B cell (primary cell): ENCODE data around the gene SERPINF2. TPM values are rescaled to one million over a fixed set of nuclear protein-coding genes. Genes with fewer than 3 reads are reported as not detected.
A peak's percentile ranks its signal among the peaks of the same experiment; 100 is the strongest.

Experiments
- ATAC-seq: fragments of 200-7000 bp; cut with Tn5 transposase; one replicate; pipeline ENCODE4 v1.10.0; 2021; ENCODE audit warnings: low read depth, mild to moderate bottlenecking, moderate number of reproducible peaks, moderate library complexity
- CTCF ChIA-PET: fragments of 350-600 bp; sonication (Branson Sonifier 250); formaldehyde crosslinking; loops from one replicate; lab custom pipeline; 2021; ENCODE audit warnings: antibody characterized with exemption, inconsistent platforms; lab: Charles Lee
- POLR2A ChIA-PET: fragments of 350-600 bp; sonication (Branson Sonifier 250); formaldehyde crosslinking; loops from one replicate; lab custom pipeline; 2021; ENCODE audit warnings: antibody characterized with exemption; lab: Charles Lee
- DNase-seq: peaks from one replicate; pipeline ENCODE4 v3.0.0; 2013
- H2AFZ ChIP-seq: 2 replicates; pipeline ENCODE4 v1.6.1; 2012; ENCODE audit warnings: mild to moderate bottlenecking, low read depth, low read length; ENCODE audit not compliant: insufficient read depth, poor library complexity, severe bottlenecking
- H3K27ac ChIP-seq, 2 donors: 1 replicate in 1 of 2; 2 replicates in 1 of 2; pipeline ENCODE4 v1.5.1; 2012 to 2013; ENCODE audit warnings: low read length in 2 of 2, mild to moderate bottlenecking in 2 of 2, moderate library complexity in 1 of 2
- H3K27me3 ChIP-seq, 4 experiments: fragments of 200-600 bp in 1 of 4; sonication (generic) in 1 of 4; replicated peaks in 1 of 4; 1 replicate in 2 of 4; 2 replicates in 2 of 4; pipeline versions ENCODE4 v1.6.1 to v1.7.0; 2013 to 2016; ENCODE audit warnings: low read length in 3 of 4, mild to moderate bottlenecking in 2 of 4, mixed read lengths in 1 of 4, moderate library complexity in 1 of 4; ENCODE audit not compliant: insufficient read depth in 4 of 4, control insufficient read depth in 3 of 4; ENCODE audit errors: control extremely low read depth in 1 of 4
- H3K36me3 ChIP-seq, 2 experiments: replicated peaks in 1 of 2; 1 replicate in 1 of 2; 2 replicates in 1 of 2; pipeline versions ENCODE4 v1.6.1 to v1.7.1; 2013; ENCODE audit warnings: low read length in 1 of 2; ENCODE audit not compliant: insufficient read depth in 2 of 2, control insufficient read depth in 1 of 2; ENCODE audit errors: control extremely low read depth in 1 of 2, extremely low read depth in 1 of 2
- H3K4me1 ChIP-seq, 2 donors: fragments of 200-600 bp in 1 of 2; sonication (generic) in 1 of 2; 1 replicate in 1 of 2; 2 replicates in 1 of 2; pipeline versions ENCODE4 v1.5.1 to v1.6.1; 2013 to 2017; ENCODE audit warnings: low read length in 2 of 2; ENCODE audit not compliant: control insufficient read depth in 2 of 2, insufficient read depth in 2 of 2
- H3K4me2 ChIP-seq: replicated peaks from 2 replicates; pipeline ENCODE3; 2012; ENCODE audit warnings: mild to moderate bottlenecking, low read depth, low read length; ENCODE audit not compliant: poor library complexity, severe bottlenecking
- H3K4me3 ChIP-seq, 5 experiments: fragments of 200-600 bp in 1 of 5; sonication (generic) in 1 of 5; 1 replicate in 3 of 5; 2 replicates in 2 of 5; pipeline versions ENCODE4 v1.5.1 to v1.7.0; 2011 to 2016; ENCODE audit warnings: low read length in 4 of 5, mild to moderate bottlenecking in 4 of 5, low read depth in 2 of 5, control low read depth in 1 of 5, moderate library complexity in 1 of 5; ENCODE audit not compliant: insufficient read depth in 1 of 5; ENCODE audit errors: control extremely low read depth in 1 of 5, extremely low read depth in 1 of 5
- H3K79me2 ChIP-seq: fragments of 200-600 bp; sonication (generic); one replicate; pipeline ENCODE4 v1.6.0; 2016; ENCODE audit warnings: low read length; ENCODE audit not compliant: control insufficient read depth, insufficient read depth
- H3K9ac ChIP-seq: fragments of 200-600 bp; sonication (generic); 2 replicates; pipeline ENCODE4 v1.6.1; 2017; ENCODE audit warnings: mild to moderate bottlenecking, low read length, moderate library complexity
- H3K9me3 ChIP-seq, 3 donors: one replicate each; pipeline versions ENCODE4 v1.6.1 to v1.7.1; 2013; ENCODE audit warnings: low read length in 2 of 3; ENCODE audit not compliant: control insufficient read depth in 2 of 3, insufficient read depth in 1 of 3; ENCODE audit errors: control extremely low read depth in 1 of 3
- H4K20me1 ChIP-seq: 2 replicates; pipeline ENCODE4 v1.6.0; 2012; ENCODE audit warnings: mild to moderate bottlenecking, low read length; ENCODE audit not compliant: insufficient read depth, control insufficient read depth, poor library complexity, severe bottlenecking
- H3K27ac Mint-ChIP-seq: one replicate; pipeline ENCODE4 v1.8.0; 2021; ENCODE audit warnings: mixed read lengths
- H3K27me3 Mint-ChIP-seq: one replicate; pipeline ENCODE4 v1.8.0; 2021; ENCODE audit warnings: mixed read lengths
- H3K4me1 Mint-ChIP-seq: one replicate; pipeline ENCODE4 v1.8.0; 2021; ENCODE audit warnings: mixed read lengths
- H3K4me3 Mint-ChIP-seq: one replicate; pipeline ENCODE4 v1.8.0; 2021; ENCODE audit warnings: mixed read lengths
- H3K9me3 Mint-ChIP-seq: one replicate; pipeline ENCODE4 v1.8.0; 2022; ENCODE audit warnings: mixed read lengths; ENCODE audit not compliant: insufficient read depth
- CTCF ChIP-seq: fragments of 200-600 bp; IDR thresholded peaks from one replicate; pipeline ENCODE4 v1.8.0; 2022; ENCODE audit warnings: antibody characterized with exemption, mild to moderate bottlenecking
- WGBS: methylation state at CpG from one replicate; pipeline ENCODE4 v1.1.5; 2013; ENCODE audit warnings: missing lambda C conversion rate; ENCODE audit not compliant: insufficient coverage; 5-methylcytosine and 5-hydroxymethylcytosine counted together
- intact Hi-C: fragments of 100-400 bp; cut with micrococcal nuclease; formaldehyde crosslinking; loops from one replicate; pipeline ENCODE4 v1.10.0; 2022
- polyA plus RNA-seq: library from polyadenylated mRNA; depleted of rRNA; stranded (reverse); fragments of >200 nt; gene quantifications from 2 replicates; pipeline ENCODE4 v1.2.3, GENCODE V29; 2012
- total RNA-seq, 2 donors: library from RNA; stranded (reverse); fragments of 120-200 nt in 1 of 2; gene quantifications; 1 replicate in 1 of 2; 2 replicates in 1 of 2; pipeline versions ENCODE4 v1.2.3 to v1.2.4, GENCODE V29; 2013 to 2022

SERPINF2 gene
- total and polyA plus RNA-seq, 2 donors (not counting 1 experiment from before 2014, with no cell fraction given): 0.97 to 3.9 TPM

GRCh38 chr17:1709971-1710806 lies 32.5 kb upstream of the SERPINF2 start, which contains the start of gene TLCD2:
Gene TLCD2, minus strand, starts transcription at chr17:1710377. Its CDS starts 135 bp downstream, at chr17:1710242.
- Histone ChIP-seq H2AFZ (peak within 1 kb of the TSS; percentile 71), H3K4me2 (peak within 1 kb of the TSS; percentile 98), H3K27ac (no peak within 1 kb of the TSS), H3K9ac (peak within 1 kb of the TSS; percentile 62), H3K36me3 (no peaks in the 10 kb centered on the region), H3K79me2 (no peaks in the 10 kb centered on the region), H3K4me3 (peak within 1 kb of the TSS in 4 of 5 experiments; percentile 19 to 64 (median 47)), H3K9me3 (peaks cover 0 to 13% (median 0%) of the 10 kb centered on the region in 3 donors), H3K4me1 (peaks cover 27 to 28% of the 10 kb centered on the region in 2 donors), H3K27me3 (peaks cover 0 to 73% (median 28%) of the 10 kb centered on the region in 4 experiments), H4K20me1 (peaks cover 10% of the 10 kb centered on the region)
- Mint-ChIP-seq H3K4me3 (peak within 1 kb of the TSS; percentile 67), H3K27me3 (peaks cover 61% of the 10 kb centered on the region), H3K9me3 (no peaks in the 10 kb centered on the region), H3K27ac (no peak within 1 kb of the TSS), H3K4me1 (peaks cover 15% of the 10 kb centered on the region)
- ChIA-PET CTCF (interaction anchor here (1.3 to 1.6 kb wide), 2 partner anchors 41 to 74 kb away, joined by 3 read pairs; no protein-coding TSS in a partner anchor), POLR2A (no interaction called here)
- intact Hi-C loops: no loop called here
- WGBS: 1% methylated on average over 83 of the region's 83 CpGs
- TF ChIP-seq CTCF: no peak
- DNase-seq (peak; percentile 47), ATAC-seq (peak; percentile 40)
